ENCODE results near the gene DPYSL5. TPM values are rescaled to one million over a fixed set of nuclear protein-coding genes. Genes with fewer than 3 reads are reported as not detected.

Gene DPYSL5
- total RNA-seq, 2 experiments from 2014 or later: not detected

GRCh38 chr2:26864646-26865045, 16.7 kb downstream of the DPYSL5 start:
- ChIA-PET POLR2A (no interaction called here), CTCF (no interaction called here)
- no peaks in the 10 kb centered on the region for H3K4me1 Mint-ChIP-seq (ENCODE audit: low read depth)
- H3K4me3 Mint-ChIP-seq: no peak overlapping the region
- Histone ChIP-seq H3K27me3 (ENCODE audit: control insufficient read depth in 1 of 2, insufficient read depth in 2 of 2, low read length in 2 of 2) (peaks cover 5 to 22% of the 10 kb centered on the region in 2 experiments), H3K4me3 (ENCODE audit: low read length) (no peak overlapping the region), H3K36me3 (ENCODE audit: insufficient read depth, low read length) (no peaks in the 10 kb centered on the region), H3K4me1 (ENCODE audit: insufficient read depth, low read length) (no peaks in the 10 kb centered on the region), H3K9me3 (ENCODE audit: control insufficient read depth in 1 of 2, insufficient read depth in 1 of 2, low read length in 2 of 2) (no peaks in the 10 kb centered on the region), H3K27ac (ENCODE audit: low read depth in 1 of 2, low read length in 2 of 2) (no peak overlapping the region)
- peaks cover 48% of the 10 kb centered on the region for H3K27me3 Mint-ChIP-seq
- no peak for ATAC-seq (ENCODE audit: poor library complexity)
- TF ChIP-seq CTCF (IDR thresholded peaks at IDR 0.05): no peak
- no peaks in the 10 kb centered on the region for H3K9me3 Mint-ChIP-seq
- no peaks in the 10 kb centered on the region for H3K36me3 Mint-ChIP-seq (ENCODE audit: low read depth)
- DNase-seq: no peak
- H3K27ac Mint-ChIP-seq: no peak overlapping the region
- intact Hi-C loops (cut with DNase I, micrococcal nuclease): no loop called here

GRCh38 chr2:26870585-26871095, 22.7 kb downstream of the DPYSL5 start:
- ChIA-PET CTCF (interaction anchor here (0.7 kb wide), 1 partner anchor 1424 kb away, joined by 3 read pairs; no protein-coding TSS in a partner anchor), POLR2A (no interaction called here)
- no peak overlapping the region for H3K27ac ChIP-seq (ENCODE audit: low read depth in 1 of 2, low read length in 2 of 2)
- Mint-ChIP-seq H3K9me3 (no peaks in the 10 kb centered on the region), H3K4me1 (ENCODE audit: low read depth) (no peaks in the 10 kb centered on the region), H3K36me3 (ENCODE audit: low read depth) (no peaks in the 10 kb centered on the region), H3K27ac (no peak overlapping the region), H3K27me3 (peaks cover 25% of the 10 kb centered on the region), H3K4me3 (no peak overlapping the region)
- TF ChIP-seq CTCF (IDR thresholded peaks at IDR 0.05): no peak
- H3K36me3 ChIP-seq (ENCODE audit: insufficient read depth, low read length): no peaks in the 10 kb centered on the region
- no peaks in the 10 kb centered on the region for H3K9me3 ChIP-seq (ENCODE audit: control insufficient read depth in 1 of 2, insufficient read depth in 1 of 2, low read length in 2 of 2)
- peaks cover 3 to 6% of the 10 kb centered on the region in 2 experiments for H3K27me3 ChIP-seq (ENCODE audit: control insufficient read depth in 1 of 2, insufficient read depth in 2 of 2, low read length in 2 of 2)
- intact Hi-C loops (cut with DNase I, micrococcal nuclease): no loop called here
- H3K4me3 ChIP-seq (ENCODE audit: low read length): no peak overlapping the region
- ATAC-seq (ENCODE audit: poor library complexity): no peak
- no peaks in the 10 kb centered on the region for H3K4me1 ChIP-seq (ENCODE audit: insufficient read depth, low read length)
- no peak for DNase-seq

GRCh38 chr2:26873286-26873983, 25.5 kb downstream of the DPYSL5 start:
- Mint-ChIP-seq H3K9me3 (no peaks in the 10 kb centered on the region), H3K27me3 (peaks cover 18% of the 10 kb centered on the region), H3K36me3 (ENCODE audit: low read depth) (no peaks in the 10 kb centered on the region), H3K27ac (no peak overlapping the region), H3K4me1 (ENCODE audit: low read depth) (no peaks in the 10 kb centered on the region), H3K4me3 (no peak overlapping the region)
- H3K9me3 ChIP-seq (ENCODE audit: control insufficient read depth in 1 of 2, insufficient read depth in 1 of 2, low read length in 2 of 2): no peaks in the 10 kb centered on the region
- TF ChIP-seq CTCF (IDR thresholded peaks at IDR 0.05): no peak
- intact Hi-C loops (cut with DNase I, micrococcal nuclease): no loop called here
- H3K27me3 ChIP-seq (ENCODE audit: control insufficient read depth in 1 of 2, insufficient read depth in 2 of 2, low read length in 2 of 2): peaks cover 6% of the 10 kb centered on the region in 2 experiments
- CTCF ChIA-PET: no interaction called here
- ATAC-seq (ENCODE audit: poor library complexity) (no peak), DNase-seq (no peak)
- POLR2A ChIA-PET: no interaction called here
- no peaks in the 10 kb centered on the region for H3K36me3 ChIP-seq (ENCODE audit: insufficient read depth, low read length)
- H3K4me1 ChIP-seq (ENCODE audit: insufficient read depth, low read length): no peaks in the 10 kb centered on the region
- H3K4me3 ChIP-seq (ENCODE audit: low read length): no peak overlapping the region
- H3K27ac ChIP-seq (ENCODE audit: low read depth in 1 of 2, low read length in 2 of 2): no peak overlapping the region
